Ovary (tissue), 9 donors: ENCODE data around the gene ZNF8. TPM values are rescaled to one million over a fixed set of nuclear protein-coding genes. Genes with fewer than 3 reads are reported as not detected.

ENCODE experiments used
- DNase-seq, 5 donors: peaks; one replicate each; pipeline ENCODE4 v3.0.0-alpha.2; 2019 to 2020
- H3K27ac ChIP-seq, 2 donors: fragments of 200-600 bp; one replicate each; pipeline versions ENCODE4 v1.5.1 to v1.8.0; 2019 to 2022
- H3K27me3 ChIP-seq: fragments of 200-600 bp; one replicate; pipeline ENCODE4 v1.8.0; 2022
- H3K36me3 ChIP-seq: fragments of 200-600 bp; sonication (generic); one replicate; pipeline ENCODE4 v1.5.1; 2019
- H3K4me1 ChIP-seq: one replicate; pipeline ENCODE4 v1.8.1; 2013; ENCODE audit warnings: mild to moderate bottlenecking, moderate library complexity; ENCODE audit not compliant: insufficient read depth
- H3K4me3 ChIP-seq: fragments of 200-600 bp; sonication (generic); one replicate; pipeline ENCODE4 v1.5.1; 2017
- H3K9me3 ChIP-seq, 2 donors: fragments of 200-600 bp in 1 of 2; sonication (generic) in 1 of 2; one replicate each; pipeline versions ENCODE4 v1.5.1 to v1.8.1; 2013 to 2019; ENCODE audit warnings: mild to moderate bottlenecking in 1 of 2, moderate library complexity in 1 of 2
- CTCF ChIP-seq, 3 donors: fragments of 450-650 bp in 2 of 3; fragments of 200-600 bp in 1 of 3; IDR thresholded peaks; one replicate each; pipeline versions ENCODE4 v1.5.1 to v1.8.0; 2016 to 2022; ENCODE audit warnings: antibody characterized with exemption in 3 of 3, mild to moderate bottlenecking in 1 of 3
- EP300 ChIP-seq: sonication (generic); formaldehyde crosslinking; IDR thresholded peaks from one replicate; pipeline ENCODE4 v1.6.1; 2017; ENCODE audit warnings: antibody characterized with exemption
- POLR2A ChIP-seq: fragments of 450-650 bp; IDR thresholded peaks from one replicate; pipeline ENCODE4 v1.6.1; 2017; ENCODE audit warnings: antibody characterized with exemption, mild to moderate bottlenecking, moderate library complexity
- WGBS, 3 donors: extraction: QIAGEN DNeasy Blood & Tissue Kit in 1 of 3; methylation state at CpG; one replicate each; pipeline versions ENCODE4 v1.1.5 to v1.1.7; 2013 to 2017; 5-methylcytosine and 5-hydroxymethylcytosine counted together
- intact Hi-C, 4 donors: fragments of 100-400 bp; cut with DNase I; formaldehyde crosslinking; loops; one replicate each; pipeline versions ENCODE4 v1.11.0 to v1.15.1; 2022 to 2023
- polyA plus RNA-seq, 2 donors: library from polyadenylated mRNA; stranded (reverse); fragments of 200-250 nt in 1 of 2; fragments of 350-450 nt in 1 of 2; fragmentation: Illumina TruSeq in 1 of 2; extraction: RNeasy Lipid Tissue Mini Kit (QIAGEN cat#74804) in 1 of 2; gene quantifications; one replicate each; pipeline ENCODE4 v1.2.3, GENCODE V29; 2013 to 2014
- total RNA-seq, 7 donors: library from RNA; depleted of rRNA in 2 of 7; stranded (reverse); fragments of >200 nt in 2 of 7; fragmentation: NEBNext Ultra II Directional in 3 of 7; extraction: Animal tissue kit (Norgen Biotek cat#: 25700) in 3 of 7; gene quantifications; one replicate each; pipeline versions ENCODE4 v1.1.0 to v1.2.4, GENCODE V29; 2016 to 2023
- donor health status: DM: no; HTN: no; CAD: no; lungs with moderate emphysema.
- donor health status: DM: no; HTN: no; CAD: no.
- donor health status: Bipolar disorder and iron deficiency.
- donor health status: DM: yes; HTN: yes; CAD: no.
- donor health status: DM: no; HTN: no; CAD: no.
- donor health status: DM: yes; HTN: yes; CAD: no.

Gene ZNF8
- total and polyA plus RNA-seq, 9 donors = 2.7 to 10.6 (median 7.2) TPM

GRCh38 chr19:58349590-58349989 is 70.8 kb downstream of the ZNF8 start:
- Histone ChIP-seq H3K27ac (no peak overlapping the region), H3K4me3 (no peak overlapping the region), H3K36me3 (no peaks in the 10 kb centered on the region), H3K9me3 (no peaks in the 10 kb centered on the region), H3K4me1 (no peaks in the 10 kb centered on the region), H3K27me3 (no peaks in the 10 kb centered on the region)
- no peak for DNase-seq
- TF ChIP-seq POLR2A (no peak), CTCF (IDR thresholded peaks at IDR 0.05) (no peak), EP300 (no peak)
- intact Hi-C loops = no loop called here
- WGBS, 3 donors = 37 to 54% (median 53%) methylated on average over 8 of the region's 8 CpGs

DNA sequence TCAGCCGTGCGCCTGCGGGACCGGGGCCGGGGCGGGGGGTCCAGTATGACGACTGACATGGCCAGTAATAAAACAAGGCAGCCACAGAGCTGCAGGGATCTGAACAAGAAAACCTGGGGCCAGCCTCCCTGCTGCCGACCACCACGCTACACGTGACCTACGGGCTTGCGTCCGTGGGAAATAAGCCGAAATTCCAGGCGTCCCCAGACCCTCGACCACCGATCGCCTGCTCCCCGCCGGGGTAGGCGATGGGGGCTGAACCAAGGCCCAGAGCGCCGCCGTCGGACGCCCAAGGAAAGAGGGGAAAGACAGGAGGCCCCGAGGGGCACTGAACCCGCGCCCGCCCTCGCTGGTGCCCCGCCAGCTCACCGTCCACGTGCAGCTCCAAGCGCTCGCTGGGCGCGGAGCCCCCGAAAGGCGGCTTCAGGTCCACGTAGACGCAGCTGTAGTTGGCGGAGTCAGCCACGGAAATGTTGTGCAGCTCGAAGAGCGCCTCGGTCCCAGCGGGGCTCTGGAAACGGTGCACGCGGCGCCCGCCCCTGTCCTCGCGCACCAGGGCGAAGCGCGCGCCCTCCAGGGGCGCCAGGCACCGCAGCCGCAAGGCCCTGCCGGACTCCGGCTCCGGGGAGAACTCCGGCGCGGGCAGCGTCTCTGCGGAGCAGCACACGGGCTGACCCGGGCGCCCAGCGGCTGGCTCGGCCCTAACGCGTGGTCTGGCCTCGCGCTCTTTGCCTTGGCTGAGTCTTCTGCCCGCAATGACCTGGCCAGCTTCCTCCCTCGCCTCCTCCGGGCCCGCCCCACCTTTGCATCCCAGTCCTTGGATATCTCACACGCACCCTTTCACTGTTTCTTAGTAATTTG is 71.5 kb downstream of the ZNF8 start:
- DNase-seq = peak in 2 of 5 donors; percentile 20 to 34
- no peak overlapping the region for H3K4me3 ChIP-seq

GRCh38 chr19:58350871-58351557 is 72.3 kb downstream of the ZNF8 start:
- no peaks in the 10 kb centered on the region for H3K4me1 ChIP-seq
- no peak overlapping the region for H3K27ac ChIP-seq
- no peaks in the 10 kb centered on the region for H3K27me3 ChIP-seq
- H3K9me3 ChIP-seq = no peaks in the 10 kb centered on the region
- 65 to 76% (median 71%) methylated on average over 34 of the region's 34 CpGs for WGBS, 3 donors
- TF ChIP-seq EP300 = no peak
- no peak for TF ChIP-seq CTCF (IDR thresholded peaks at IDR 0.05)
- TF ChIP-seq POLR2A = no peak
- no peak for DNase-seq
- no peaks in the 10 kb centered on the region for H3K36me3 ChIP-seq
- intact Hi-C loops = no loop called here
- H3K4me3 ChIP-seq = no peak overlapping the region

More for the DNA sequence above, 71.5 kb downstream of the ZNF8 start:
- 16 to 35% (median 25%) methylated on average over 67 to 84 of the region's 84 CpGs for WGBS, 3 donors
- TF ChIP-seq EP300 = no peak
- H3K9me3 ChIP-seq = no peaks in the 10 kb centered on the region
- no peaks in the 10 kb centered on the region for H3K4me1 ChIP-seq
- no peaks in the 10 kb centered on the region for H3K36me3 ChIP-seq
- intact Hi-C loops = no loop called here
- no peak overlapping the region for H3K27ac ChIP-seq
- no peaks in the 10 kb centered on the region for H3K27me3 ChIP-seq

- Histone ChIP-seq H3K4me1 (no peaks in the 10 kb centered on the region), H3K27ac (no peak overlapping the region), H3K36me3 (no peaks in the 10 kb centered on the region), H3K9me3 (no peaks in the 10 kb centered on the region), H3K4me3 (no peak overlapping the region), H3K27me3 (no peaks in the 10 kb centered on the region)
- 85 to 94% (median 88%) methylated on average over 9 of the region's 9 CpGs for WGBS, 3 donors
- DNase-seq = no peak
- no peak for TF ChIP-seq CTCF (IDR thresholded peaks at IDR 0.05)
- no peak for TF ChIP-seq POLR2A
- TF ChIP-seq EP300 = no peak
- intact Hi-C loops = no loop called here
Observed at GRCh38 chr19:58351558-58351878, 72.8 kb downstream of the ZNF8 start.
